ENCODE results near the gene NCAM1.

The NCAM1 gene

DNA sequence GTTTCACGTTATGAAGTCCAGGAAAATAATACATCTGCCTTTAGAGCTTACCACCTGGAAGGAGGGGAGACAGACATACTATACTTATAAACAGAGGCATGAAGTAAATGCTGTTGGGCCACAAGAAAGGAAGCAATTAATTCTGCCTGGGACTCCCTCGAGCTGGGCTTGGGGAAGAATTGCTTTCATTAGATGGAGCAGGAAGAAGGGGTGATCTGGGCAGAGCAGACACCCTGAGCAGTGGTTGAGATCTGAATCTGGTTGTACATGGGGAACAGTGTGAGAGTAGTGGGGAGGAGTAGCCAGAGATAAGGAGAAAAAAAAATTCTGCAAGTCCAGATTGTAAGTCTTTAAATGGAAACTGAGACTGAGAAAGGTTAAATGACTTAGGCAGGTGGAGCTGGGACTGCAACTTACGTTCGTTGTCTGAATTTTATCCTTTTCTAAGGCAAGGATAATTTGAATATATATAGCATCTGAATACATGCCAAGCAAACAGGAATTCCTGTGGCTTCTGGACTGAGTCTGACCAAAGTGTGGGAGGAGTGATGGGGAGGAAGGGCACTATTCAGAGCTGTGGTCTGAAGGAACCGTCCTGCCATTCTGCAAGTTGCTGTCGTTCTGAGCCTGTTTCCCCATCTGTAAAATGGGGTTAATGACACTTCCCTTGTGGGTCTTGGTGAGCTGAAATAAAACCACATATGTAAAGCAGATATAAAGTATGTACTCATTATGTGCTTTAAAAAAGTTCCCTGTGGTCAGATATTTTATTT is 7.9 kb downstream of the NCAM1 start:
- no peak for DNase-seq

DNA sequence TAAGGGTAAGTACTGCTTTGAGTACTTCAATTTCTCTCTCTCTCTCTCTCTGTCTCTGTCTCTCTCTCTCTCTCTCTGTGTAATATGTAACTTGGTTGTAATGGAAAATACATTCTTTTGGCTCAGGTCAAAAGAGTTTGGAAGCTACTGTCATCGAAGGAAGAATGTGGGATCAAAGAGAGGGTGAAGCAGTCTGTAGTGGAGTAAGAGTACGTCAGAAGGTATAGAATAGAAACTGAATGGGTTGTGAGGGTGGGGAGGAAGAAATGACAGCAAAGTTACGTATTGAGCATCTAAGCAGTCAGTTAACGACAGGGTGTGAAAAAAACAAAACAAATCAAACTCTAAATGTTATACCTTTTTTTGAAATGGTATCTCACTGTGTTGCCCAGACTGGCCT is 10.0 kb downstream of the NCAM1 start:
- no peak for DNase-seq

DNA sequence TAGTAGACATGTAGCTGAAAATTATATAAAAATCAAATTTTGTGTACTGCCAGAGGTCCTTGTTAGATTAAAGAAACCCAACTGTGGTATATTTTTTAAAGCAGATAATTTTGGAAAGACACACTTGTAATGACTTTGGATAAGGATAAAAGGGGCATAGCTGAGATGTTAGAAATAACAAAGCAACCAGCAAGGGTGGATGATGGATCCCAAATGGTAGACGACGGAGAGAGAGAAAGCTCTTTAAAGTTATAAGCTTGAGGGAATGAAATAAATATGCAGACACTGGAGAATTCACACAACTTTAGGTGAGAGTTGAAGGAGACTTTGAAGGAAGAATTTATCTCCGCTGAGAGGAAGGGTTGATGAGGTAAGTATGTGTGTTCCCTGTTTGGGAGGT is 10.6 kb downstream of the NCAM1 start:
- no peak for DNase-seq

DNA sequence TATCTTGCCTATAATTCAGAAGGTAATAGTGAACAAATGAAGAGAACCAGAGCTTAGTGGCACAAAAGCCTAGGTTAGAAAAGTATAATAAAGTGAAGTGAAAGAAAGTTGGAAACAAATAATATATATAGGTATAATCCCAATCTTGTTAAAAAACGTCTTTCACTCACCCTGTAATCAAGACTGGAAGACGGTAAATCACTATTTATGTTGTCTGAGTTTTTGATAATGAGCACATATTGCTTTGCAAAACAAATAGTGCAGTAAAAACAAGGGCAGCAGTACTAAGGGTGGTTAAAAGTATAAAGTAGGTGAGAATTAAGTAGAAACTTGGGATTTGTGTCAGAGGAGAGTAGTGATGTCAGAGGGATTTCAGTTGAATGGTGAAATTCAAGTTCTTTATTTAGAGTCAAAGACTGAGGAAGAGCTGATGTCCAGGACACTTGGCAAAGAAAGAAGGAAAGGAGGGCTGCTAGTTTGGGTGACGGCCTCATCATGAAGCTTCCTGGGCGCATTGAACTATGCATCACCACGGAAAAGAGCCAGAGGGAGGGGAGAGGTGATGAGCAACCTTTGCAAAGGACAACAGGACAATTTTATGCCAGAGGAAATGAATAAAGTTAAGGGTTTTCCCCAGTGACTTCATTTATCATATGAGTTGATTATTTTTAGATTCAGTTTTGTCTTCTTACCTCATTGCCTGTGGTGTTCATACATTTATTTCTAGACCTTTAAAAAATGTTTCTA is 11.4 kb downstream of the NCAM1 start:
- no peak for DNase-seq

DNA sequence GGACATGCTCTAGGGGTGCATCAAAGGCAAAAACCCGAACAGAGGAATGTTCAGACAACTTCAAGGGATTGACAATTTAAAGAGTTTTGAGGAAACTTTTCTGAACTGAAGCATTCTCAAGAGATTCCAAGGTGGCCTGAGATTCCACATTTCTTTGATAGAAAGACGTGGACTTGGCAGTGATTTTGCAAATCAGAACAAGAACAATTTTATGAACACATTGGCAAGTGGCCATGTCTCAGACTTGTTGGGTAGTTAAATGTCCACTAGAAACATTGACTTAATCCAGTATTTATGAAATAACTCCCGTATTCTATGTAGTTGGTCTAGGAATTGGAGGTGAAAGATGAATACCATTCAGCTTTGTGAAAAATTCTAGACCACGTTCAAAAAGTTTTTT is 13.8 kb downstream of the NCAM1 start:
- no peak for DNase-seq

DNA sequence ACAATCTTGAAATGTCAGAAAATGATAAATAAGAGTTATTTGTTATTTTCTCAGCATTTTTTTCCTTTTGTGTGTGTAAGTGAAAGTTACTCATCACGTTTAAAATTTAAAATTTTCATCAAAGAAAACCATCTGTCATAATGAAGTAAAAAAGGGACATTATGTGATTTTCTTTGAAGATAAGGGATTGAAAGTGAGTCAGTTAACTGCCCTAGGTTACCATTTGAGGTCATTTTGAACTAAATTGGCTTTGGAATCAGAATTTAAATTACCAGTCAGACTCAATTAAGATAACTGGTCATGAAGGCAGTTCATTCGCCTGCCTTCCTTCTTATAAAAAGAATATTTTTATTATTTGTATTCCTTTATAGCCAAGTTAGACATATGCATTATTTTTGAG is 14.3 kb downstream of the NCAM1 start:
- no peak for DNase-seq

DNA sequence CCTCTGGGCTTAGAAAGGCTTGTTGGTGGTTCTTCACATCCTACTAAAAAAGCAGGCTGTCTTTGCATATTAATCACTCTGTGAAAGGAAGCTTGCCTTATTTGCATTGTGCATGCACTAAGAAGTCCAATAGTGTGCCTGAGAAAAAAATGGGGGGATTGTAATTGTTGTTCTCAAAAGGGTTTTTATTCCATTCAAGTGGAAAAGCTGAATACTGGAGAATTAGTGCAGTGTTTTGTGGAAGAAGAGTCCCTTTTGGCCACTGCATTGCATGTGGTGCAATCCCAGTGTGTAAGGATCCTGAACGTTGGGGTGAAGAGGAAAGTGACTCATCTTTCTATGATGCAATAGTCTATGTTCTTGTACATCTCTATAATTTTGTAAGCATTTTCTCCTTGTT is 16.5 kb downstream of the NCAM1 start:
- DNase-seq, result no peak

DNA sequence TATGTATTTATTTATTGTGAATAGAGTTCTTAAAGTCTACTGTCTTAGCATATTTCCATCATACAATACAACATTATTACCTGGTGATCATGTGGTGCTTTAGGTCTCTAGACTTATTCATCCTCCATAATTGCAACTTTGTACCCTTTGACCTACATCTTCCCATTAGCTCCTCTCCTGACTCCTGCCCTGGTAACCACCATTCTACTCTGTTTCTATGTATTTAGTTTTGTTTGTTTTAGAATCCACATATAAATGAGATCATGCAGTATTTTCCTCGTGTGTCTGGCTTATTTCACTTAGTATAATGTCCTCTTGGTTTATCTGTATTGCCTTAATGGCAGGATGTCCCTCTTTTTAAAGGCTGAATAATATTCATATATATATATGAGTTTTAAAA is 22.7 kb downstream of the NCAM1 start:
- no peak for DNase-seq

DNA sequence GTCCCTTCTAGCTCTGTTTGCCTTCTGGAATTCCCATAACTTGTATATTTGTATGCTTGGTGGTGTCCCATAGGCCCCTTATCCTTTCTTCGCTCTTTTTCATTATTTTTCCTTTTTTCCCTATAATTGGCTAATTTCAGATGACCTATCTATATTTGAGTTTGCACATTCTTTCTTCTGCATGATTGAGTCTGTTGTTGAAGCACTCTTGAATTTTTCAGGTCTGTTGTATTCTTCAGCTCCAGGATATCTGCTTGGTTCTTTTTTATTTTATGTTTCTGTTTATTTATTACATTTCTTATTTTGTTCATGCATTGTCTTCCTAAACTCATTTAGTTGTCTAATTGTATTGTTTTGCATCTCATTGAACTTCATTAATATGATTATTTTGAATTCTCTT is 28.0 kb downstream of the NCAM1 start:
- no peak for DNase-seq

DNA sequence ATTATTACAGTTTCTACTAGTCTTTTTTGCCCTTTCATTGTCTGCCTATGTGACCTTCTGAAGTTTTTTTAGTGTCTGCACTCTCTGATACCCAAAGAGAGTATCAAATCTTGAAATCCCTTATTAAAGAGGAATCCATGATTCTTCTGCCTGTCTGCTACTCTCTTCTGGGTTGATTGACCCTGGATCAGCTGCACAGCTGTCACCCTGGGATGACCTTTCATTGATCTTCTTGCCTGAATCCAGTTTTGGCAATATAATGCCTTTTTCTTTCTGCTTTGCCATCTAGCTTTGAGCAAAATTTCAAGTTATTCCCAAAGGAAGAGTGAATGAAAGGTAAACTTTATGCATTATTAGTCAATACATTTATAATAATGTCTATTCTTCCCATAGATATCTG is 32.6 kb downstream of the NCAM1 start:
- no peak for DNase-seq

DNA sequence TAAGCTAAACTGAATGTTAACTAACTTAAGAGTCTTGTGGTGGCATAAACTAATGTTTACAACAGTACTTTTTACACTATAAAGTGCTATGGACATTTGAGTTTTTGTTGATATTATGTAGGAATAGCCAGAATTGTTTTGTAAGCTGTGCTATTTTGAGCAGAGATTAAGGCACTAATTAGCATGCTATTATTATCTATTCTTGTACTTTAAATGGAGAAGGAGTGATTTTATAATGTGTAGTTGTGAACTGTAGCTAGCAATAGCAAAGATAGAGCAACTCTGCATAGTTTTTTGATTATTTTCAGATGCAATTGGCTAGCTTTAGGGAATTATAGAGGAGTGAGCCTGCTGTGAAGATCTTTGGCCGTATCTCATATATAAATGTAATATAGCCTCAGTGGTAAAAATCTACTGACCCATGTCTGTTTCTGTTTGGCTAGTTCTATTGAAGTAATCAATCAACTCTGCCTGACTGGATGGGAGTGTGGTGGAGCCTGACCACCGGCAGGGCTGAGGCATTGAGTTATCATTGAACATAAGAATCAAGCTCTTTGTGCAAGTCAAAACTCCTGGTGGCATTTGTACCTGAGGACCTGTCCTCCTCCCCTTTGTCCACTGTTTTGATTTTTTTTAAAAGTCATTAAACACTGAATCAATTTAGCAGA is 34.3 kb downstream of the NCAM1 start:
- no peak for DNase-seq

DNA sequence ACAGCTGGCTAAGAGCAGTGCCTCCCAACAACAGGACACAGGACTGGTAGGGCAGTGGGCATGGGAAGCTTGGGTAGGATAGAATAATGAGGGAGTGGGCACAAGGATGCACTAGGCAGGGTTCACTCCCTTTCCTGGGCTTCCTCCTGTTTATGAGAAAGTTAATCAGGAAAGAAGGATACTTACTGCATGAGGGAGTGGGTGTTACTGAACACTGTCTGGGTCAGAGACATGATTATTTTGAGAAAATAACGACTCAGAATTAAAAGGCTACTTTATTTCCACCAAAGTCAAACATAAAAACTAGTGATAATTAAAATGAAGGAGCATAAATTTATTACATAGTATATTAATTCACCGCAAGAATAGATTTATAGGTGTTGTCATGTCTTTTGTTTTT is 35.8 kb downstream of the NCAM1 start:
- DNase-seq, result no peak

DNA sequence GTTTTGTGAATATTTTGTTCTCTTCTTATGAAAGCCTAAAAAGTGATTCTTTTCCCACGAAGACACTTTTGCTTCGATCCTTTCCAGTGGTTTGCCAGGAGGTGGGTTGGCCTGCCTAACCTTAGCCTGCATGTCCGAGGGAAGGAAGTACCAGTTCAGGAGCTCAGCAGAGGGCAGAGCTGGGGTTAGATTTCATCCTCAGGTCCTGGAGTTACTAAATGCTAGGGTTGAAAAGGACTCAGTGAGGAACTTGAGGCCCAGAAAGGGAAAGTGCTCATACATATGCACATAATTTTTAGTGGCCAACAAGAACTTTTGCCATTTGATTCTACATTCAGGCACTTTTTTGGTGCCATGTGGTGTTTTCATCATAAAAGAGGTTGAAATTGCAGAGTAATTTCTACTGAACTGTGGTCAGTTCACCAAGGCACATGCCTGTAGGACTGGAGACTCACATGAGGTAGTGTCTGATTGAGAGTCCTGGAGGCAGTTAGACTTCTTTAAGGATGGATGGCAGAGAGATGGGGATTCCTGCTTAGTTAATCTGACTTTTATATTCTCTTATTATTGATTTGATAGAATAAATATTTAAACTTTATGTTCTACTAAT is 36.7 kb downstream of the NCAM1 start:
- no peak for DNase-seq

DNA sequence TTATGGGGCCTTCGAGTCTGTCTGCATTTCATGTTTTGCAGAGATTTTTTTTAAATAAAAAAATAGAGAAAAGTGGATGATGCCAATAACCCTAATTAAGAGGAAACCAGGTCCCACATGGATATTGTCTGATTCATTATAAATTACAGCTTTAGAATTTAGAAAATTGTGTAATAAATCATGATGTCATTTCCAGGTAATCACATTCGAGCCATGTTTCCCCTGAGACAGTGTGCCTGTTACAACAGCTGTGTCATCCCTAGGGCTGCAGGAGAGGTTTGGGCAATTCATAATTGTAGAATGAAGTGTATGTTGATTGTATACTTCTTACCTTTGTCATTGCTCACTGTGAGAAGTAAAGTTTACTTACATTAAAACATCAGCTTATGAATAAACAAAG is 38.3 kb downstream of the NCAM1 start:
- DNase-seq, result no peak

DNA sequence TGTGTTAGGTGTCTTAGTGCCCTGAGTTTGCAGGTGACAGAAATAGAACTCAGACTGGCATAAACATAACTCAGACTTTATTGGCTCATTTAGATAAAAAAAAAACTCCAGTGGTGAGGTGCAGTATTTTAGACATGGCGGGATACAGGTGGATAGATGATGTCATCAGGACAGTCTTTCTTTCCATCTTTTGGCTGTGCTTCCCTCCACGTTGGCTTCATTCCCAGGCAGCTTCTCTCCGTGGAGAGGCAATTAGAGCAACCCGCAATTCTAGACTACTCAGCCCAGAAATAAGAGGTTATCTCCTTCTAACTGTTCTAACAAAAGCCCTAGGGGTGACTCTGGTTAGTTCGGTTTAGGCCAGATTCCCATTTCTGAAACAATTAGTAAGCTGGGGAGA is 40.5 kb downstream of the NCAM1 start:
- no peak for DNase-seq

DNA sequence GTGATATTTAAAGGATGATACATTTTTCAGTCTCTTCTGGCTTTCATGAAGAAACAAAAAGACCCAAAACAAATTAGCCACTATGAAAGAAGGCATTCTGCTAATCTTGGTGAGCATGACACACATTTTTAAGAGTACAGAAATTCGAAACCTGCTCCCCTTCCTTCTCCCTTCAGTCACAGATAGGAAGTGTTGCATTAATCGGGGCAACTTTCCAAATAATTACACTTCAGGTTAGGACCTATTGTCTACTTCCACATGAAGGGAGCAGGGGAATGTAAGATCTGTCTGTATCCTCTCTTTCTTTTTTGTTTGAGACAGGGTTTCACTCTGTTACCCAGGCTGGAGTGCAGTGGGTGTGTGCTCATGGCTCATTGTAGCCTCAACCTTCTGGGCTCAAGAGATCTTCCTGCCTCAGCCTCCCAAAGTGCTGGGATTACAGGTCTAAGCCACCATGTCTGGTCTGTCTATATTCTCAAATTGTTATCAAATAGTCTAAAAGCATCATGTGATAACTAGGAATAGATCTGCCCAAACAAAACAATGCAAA is 45.8 kb downstream of the NCAM1 start:
- DNase-seq, result no peak

DNA sequence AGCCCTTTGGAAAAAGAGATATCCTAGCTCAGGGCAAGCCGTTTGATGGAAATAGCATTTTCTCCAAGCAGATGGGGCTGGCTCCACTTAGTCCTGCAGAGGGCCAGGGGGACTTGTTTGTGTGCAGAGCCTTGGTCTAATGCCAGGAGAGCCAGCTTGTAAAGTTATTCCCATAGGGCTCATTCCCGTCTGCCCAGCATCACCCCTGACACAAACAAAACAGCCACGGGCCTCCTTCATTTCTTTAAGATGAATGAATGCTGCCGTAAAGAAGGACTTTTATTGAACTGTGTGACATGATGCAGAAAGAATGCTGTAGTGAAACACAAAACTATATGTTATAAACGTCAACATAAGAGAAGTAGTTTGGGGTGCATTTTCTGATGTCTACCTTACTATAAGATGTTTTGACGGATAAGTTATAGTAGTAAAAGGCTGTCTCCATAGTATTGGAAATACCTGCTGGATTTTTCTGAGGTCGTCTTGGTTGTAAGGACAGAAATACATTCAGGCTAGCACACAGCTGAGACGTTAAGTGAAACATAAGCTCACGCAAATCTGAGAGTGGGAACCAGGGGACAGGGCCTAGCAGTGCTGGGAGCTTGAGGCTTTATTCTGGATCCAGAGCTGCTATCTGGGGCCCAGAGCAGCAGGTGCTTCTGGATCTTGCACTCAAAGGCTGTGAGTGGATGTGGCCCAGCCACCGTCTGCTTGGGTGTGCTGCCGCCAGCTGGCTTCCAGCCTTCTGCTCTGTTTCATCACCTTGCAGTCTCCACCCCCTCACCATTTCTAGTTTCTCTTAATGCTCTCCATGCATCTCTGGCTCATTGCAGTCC is 53.3 kb downstream of the NCAM1 start:
- DNase-seq, result no peak

DNA sequence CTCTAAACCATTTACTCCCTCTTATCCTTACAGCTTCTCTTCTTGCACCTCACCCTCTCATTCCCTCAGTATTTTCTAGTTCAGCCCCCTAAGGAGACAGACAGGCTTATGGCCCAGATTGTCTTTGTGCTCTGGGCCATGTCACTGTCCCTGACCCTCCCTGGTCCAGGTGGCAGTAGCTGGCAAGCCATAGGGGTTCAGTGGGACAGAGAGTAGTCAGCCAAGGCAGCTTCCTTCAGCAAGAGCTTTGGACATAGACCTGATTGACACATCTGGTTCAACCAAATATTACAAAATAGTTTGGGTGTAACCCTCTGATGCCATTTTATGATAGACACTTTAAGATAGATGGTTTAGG is 53.9 kb downstream of the NCAM1 start:
- DNase-seq, result no peak

DNA sequence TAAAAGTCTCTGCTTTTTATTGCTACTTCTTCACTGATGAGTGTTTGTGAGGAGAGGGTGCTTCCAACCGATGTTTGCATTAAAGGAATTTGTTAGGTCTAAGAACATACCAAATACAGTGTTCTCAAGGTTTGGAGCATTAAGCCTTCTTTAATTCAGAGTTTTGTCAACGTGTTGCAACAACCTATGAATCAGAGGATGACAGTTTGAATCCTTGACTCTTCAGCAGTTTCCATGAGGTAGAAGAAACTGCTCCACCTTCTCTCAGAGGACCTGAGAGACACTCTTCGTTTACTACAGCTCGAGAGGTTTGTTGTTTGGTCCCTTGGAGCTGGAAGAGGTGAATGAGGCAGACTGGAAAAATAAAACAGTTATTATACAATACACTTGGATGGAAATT is 55.7 kb downstream of the NCAM1 start:
- no peak for DNase-seq

DNA sequence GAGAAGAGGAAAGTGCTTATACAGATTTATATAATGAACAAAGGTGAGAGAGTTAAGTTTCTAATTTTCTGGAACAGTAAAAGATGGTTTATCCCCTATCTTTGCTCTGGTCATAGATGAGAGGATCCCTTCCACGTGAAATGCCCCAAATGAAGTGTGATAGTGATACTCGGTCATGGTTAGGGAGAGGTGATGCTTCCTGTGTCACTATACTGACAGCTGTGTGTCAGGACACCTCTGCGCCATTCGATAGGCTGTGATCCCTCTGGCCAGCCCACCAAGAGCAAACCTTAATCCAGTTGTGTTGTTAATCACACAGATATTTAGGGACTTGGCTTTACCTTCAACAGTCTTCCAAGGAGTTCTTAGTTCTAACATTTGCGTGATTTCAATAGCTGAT is 57.7 kb downstream of the NCAM1 start:
- no peak for DNase-seq

DNA sequence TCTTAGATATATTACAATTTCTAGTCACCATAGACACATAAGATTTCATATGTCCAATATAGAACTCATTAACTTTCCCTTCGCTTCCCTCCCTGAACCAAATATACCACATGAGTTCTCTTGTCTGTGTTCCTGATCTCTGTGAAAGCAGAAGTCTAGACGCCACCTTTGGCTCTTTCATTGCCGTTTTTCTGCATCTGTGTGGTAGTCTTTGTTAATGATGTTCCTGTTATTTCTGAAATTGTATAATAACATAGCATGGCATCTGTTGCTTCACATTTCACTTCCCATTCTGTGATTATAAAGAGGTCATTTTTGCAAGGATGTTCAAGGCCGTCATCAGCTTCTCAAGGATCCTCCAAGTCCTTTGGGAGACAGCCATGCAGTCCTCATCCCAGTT is 58.5 kb downstream of the NCAM1 start:
- no peak for DNase-seq

DNA sequence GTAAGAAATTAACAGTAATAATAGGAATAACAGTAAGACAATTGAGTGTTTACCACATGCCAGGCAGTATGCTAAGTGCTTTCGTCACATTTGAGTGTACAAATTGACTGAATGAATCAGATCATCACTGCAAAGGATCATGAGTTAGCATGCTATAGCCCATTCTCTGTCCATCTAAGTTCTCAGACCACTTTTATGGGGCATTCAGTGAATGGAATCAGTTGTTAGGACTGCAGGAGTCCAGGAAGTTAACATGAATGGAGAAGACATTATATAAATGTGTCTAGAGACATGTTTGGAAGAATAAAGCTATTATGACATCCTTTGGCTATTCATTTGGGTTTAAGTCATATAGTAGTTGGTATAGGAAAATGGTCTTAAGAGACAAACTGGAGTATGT is 59.9 kb downstream of the NCAM1 start:
- DNase-seq, result no peak

DNA sequence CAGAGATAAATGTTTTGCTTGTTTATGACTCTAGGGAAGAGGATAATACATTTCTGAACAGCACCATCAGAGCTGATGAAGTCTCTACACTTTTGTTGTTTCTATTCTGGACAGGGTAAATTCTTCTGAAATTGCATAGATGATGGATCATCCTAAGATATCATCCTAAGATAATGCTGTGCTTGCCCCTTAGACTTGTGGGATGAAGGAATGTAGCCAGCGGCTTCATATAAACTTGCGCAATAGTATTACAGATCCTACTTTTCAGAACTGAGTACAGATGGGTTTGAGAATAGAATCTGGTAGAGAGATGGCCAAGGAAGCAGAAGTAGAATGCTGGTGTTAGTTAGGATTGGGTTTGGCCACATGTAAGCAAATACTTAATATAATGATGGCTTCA is 61.0 kb downstream of the NCAM1 start:
- DNase-seq, result no peak
